Colonic mucosa (tissue), 4 donors: ENCODE data around the gene MON2. TPM values are rescaled to one million over a fixed set of nuclear protein-coding genes. Genes with fewer than 3 reads are reported as not detected.
"Not testable (repeated sequence)": the region's sequence is repeated elsewhere in the genome, so short reads cannot be mapped to it uniquely, and the experiment has no call there.

Source experiments
- DNase-seq: peaks from one replicate; pipeline ENCODE4 v3.0.0-alpha.2; 2020
- H3K27ac ChIP-seq: fragments of 200-600 bp; one replicate; pipeline ENCODE4 v1.8.0; 2021
- H3K27me3 ChIP-seq: fragments of 200-600 bp; one replicate; pipeline ENCODE4 v1.8.0; 2021
- H3K36me3 ChIP-seq: fragments of 200-600 bp; one replicate; pipeline ENCODE4 v1.8.0; 2021
- H3K4me1 ChIP-seq: fragments of 200-600 bp; one replicate; pipeline ENCODE4 v1.8.0; 2021; ENCODE audit warnings: mild to moderate bottlenecking
- H3K4me3 ChIP-seq: fragments of 200-600 bp; one replicate; pipeline ENCODE4 v1.8.0; 2021
- H3K9ac ChIP-seq, 2 donors: one replicate each; pipeline ENCODE4 v1.7.0; 2013; ENCODE audit warnings: control low read depth in 2 of 2, low read depth in 2 of 2, low read length in 2 of 2
- H3K9me3 ChIP-seq: fragments of 200-600 bp; one replicate; pipeline ENCODE4 v1.8.0; 2021
- CTCF ChIP-seq: fragments of 200-600 bp; IDR thresholded peaks from one replicate; pipeline ENCODE4 v1.8.0; 2022; ENCODE audit warnings: antibody characterized with exemption, mild to moderate bottlenecking
- intact Hi-C: fragments of 100-400 bp; cut with DNase I; formaldehyde crosslinking; loops from one replicate; pipeline ENCODE4 v1.14.1; 2022
- total RNA-seq, 2 donors: library from RNA; stranded (reverse); fragmentation: NEBNext Ultra II Directional in 1 of 2; extraction: Animal tissue kit (Norgen Biotek cat#: 25700) in 1 of 2; gene quantifications; one replicate each; pipeline ENCODE4 v1.2.1, GENCODE V29; 2021
- donor health status: healthy.
- donor health status: DM: no; HTN: no; CAD: no.
- donor health status: DM: no; HTN: no; CAD: no.

Gene MON2
- total RNA-seq, 2 donors from 2014 or later: 50.4 to 53.0 TPM

- H3K36me3 ChIP-seq: no peaks in the 10 kb centered on the region
These were observed 73.7 kb downstream of the MON2 start for GRCh38 chr12:62540354-62540753.

GRCh38 chr12:62542814-62543213, 76.2 kb downstream of the MON2 start:
- no peak overlapping the region for H3K9ac ChIP-seq
- H3K27ac ChIP-seq: no peak overlapping the region
- peaks cover 1% of the 10 kb centered on the region for H3K36me3 ChIP-seq
- H3K4me1 ChIP-seq: no peaks in the 10 kb centered on the region
- no peak for DNase-seq
- intact Hi-C loops: no loop called here
- no peak for TF ChIP-seq CTCF
- no peak overlapping the region for H3K4me3 ChIP-seq
- no peaks in the 10 kb centered on the region for H3K27me3 ChIP-seq
- H3K9me3 ChIP-seq: no peaks in the 10 kb centered on the region

More at GRCh38 chr12:62540354-62540753, 73.7 kb downstream of the MON2 start:
- Histone ChIP-seq H3K9ac (no peak overlapping the region), H3K4me1 (no peaks in the 10 kb centered on the region), H3K27ac (no peak overlapping the region), H3K27me3 (no peaks in the 10 kb centered on the region), H3K9me3 (no peaks in the 10 kb centered on the region), H3K4me3 (no peak overlapping the region)
- no peak for DNase-seq
- no peak for TF ChIP-seq CTCF
- intact Hi-C loops: no loop called here

- Histone ChIP-seq H3K27me3 (no peaks in the 10 kb centered on the region), H3K4me1 (no peaks in the 10 kb centered on the region), H3K36me3 (peaks cover 6% of the 10 kb centered on the region), H3K27ac (no peak overlapping the region), H3K9ac (no peak overlapping the region), H3K4me3 (no peak overlapping the region), H3K9me3 (no peaks in the 10 kb centered on the region)
- no peak for DNase-seq
- intact Hi-C loops: no loop called here
- TF ChIP-seq CTCF: no peak
These were observed 76.7 kb downstream of the MON2 start for GRCh38 chr12:62543324-62543723.

GRCh38 chr12:62543741-62544140, 77.1 kb downstream of the MON2 start:
- H3K27ac ChIP-seq: no peak overlapping the region
- no peak for TF ChIP-seq CTCF
- intact Hi-C loops: no loop called here
- no peaks in the 10 kb centered on the region for H3K4me1 ChIP-seq
- no peak for DNase-seq
- no peaks in the 10 kb centered on the region for H3K9me3 ChIP-seq
- no peak overlapping the region for H3K9ac ChIP-seq
- peaks cover 10% of the 10 kb centered on the region for H3K36me3 ChIP-seq
- no peak overlapping the region for H3K4me3 ChIP-seq
- H3K27me3 ChIP-seq: no peaks in the 10 kb centered on the region

GRCh38 chr12:62552906-62553556, 86.4 kb downstream of the MON2 start:
- no peak for DNase-seq
- Histone ChIP-seq H3K27ac (no peak overlapping the region), H3K4me3 (no peak overlapping the region), H3K36me3 (peaks cover 11% of the 10 kb centered on the region), H3K4me1 (no peaks in the 10 kb centered on the region), H3K9ac (no peak overlapping the region), H3K27me3 (no peaks in the 10 kb centered on the region), H3K9me3 (no peaks in the 10 kb centered on the region)
- TF ChIP-seq CTCF: no peak
- intact Hi-C loops: no loop called here

- H3K27me3 ChIP-seq, H3K9ac ChIP-seq, H3K4me1 ChIP-seq, H3K27ac ChIP-seq, DNase-seq, H3K9me3 ChIP-seq, intact Hi-C loops, H3K4me3 ChIP-seq, H3K36me3 ChIP-seq: not testable (repeated sequence)
These were observed 92.7 kb downstream of the MON2 start for GRCh38 chr12:62559366-62559765.
